K562 (cell line): ENCODE data around the gene APOBEC3G. TPM values are rescaled to one million over a fixed set of nuclear protein-coding genes. Genes with fewer than 3 reads are reported as not detected.

Experiments
- ATAC-seq: fragments of 200-7000 bp; cut with Tn5 transposase; 3 replicates; pipeline ENCODE4 v1.9.1; 2020; ENCODE audit warnings: moderate library complexity
- BruUV-seq: library from RNA; stranded (reverse); fragments of 400-500 nt; replicated peaks from 2 replicates; lab custom pipeline; 2021; lab: Mats Ljungman, UMichigan
- CTCF ChIA-PET: fragments of 300-600 bp; formaldehyde crosslinking; extraction: SDS; loops from one replicate; lab custom pipeline; 2021; ENCODE audit warnings: low intra/inter-chr PET ratio; lab: Yijun Ruan, JAX
- POLR2A ChIA-PET: fragments of 300-600, 350-650 bp; sonication (Branson Sonifier 250); formaldehyde crosslinking; extraction: SDS; loops from one replicate; lab custom pipeline; 2021; ENCODE audit warnings: antibody characterized with exemption, inconsistent platforms; lab: Yijun Ruan, JAX
- DNase-seq, 4 experiments: peaks; one replicate each; pipeline versions ENCODE4 v3.0.0 to v3.0.0-alpha.2; 2011 to 2018; ENCODE audit warnings: low spot score in 3 of 4, mixed read lengths in 3 of 4; ENCODE audit errors: extremely low read depth in 1 of 4
- FAIRE-seq: peaks from 2 replicates; lab custom pipeline; 2011; peaks lifted over from hg19 to GRCh38; lab: Jason Lieb, UNC
- H2AFZ ChIP-seq: 2 replicates; pipeline ENCODE4 v1.6.0; 2011; ENCODE audit warnings: low read depth, low read length, control low read depth, inconsistent platforms
- H3K27ac ChIP-seq: fragments of 200-600 bp; 3 replicates; pipeline ENCODE4 v1.8.0; 2011; ENCODE audit warnings: low read depth, mild to moderate bottlenecking, control low read depth, inconsistent platforms, low read length, moderate library complexity, mixed read lengths; ENCODE audit errors: extremely low read depth
- H3K27me3 ChIP-seq, 2 experiments: fragments of 300-600 bp in 1 of 2; 2 replicates in 1 of 2; 3 replicates in 1 of 2; pipeline versions ENCODE4 v1.6.0 to v1.8.0; 2011; ENCODE audit warnings: inconsistent platforms in 2 of 2, low read length in 2 of 2, mild to moderate bottlenecking in 1 of 2, mixed read lengths in 1 of 2, moderate library complexity in 1 of 2; ENCODE audit not compliant: control insufficient read depth in 2 of 2, insufficient read depth in 2 of 2
- H3K36me3 ChIP-seq: fragments of 300-600 bp; 3 replicates; pipeline ENCODE4 v1.8.0; 2011; ENCODE audit warnings: mild to moderate bottlenecking, low read length, inconsistent platforms; ENCODE audit not compliant: control insufficient read depth, insufficient read depth
- H3K4me1 ChIP-seq, 2 experiments: fragments of 200-600 bp in 1 of 2; replicated peaks in 1 of 2; 2 replicates in 1 of 2; 3 replicates in 1 of 2; pipeline versions ENCODE4 v1.5.1 to v1.8.0; 2011; ENCODE audit warnings: inconsistent platforms in 2 of 2, low read length in 2 of 2, mild to moderate bottlenecking in 1 of 2, mixed read lengths in 1 of 2, moderate library complexity in 1 of 2; ENCODE audit not compliant: control insufficient read depth in 2 of 2, insufficient read depth in 2 of 2
- H3K4me2 ChIP-seq: 2 replicates; pipeline ENCODE4 v1.6.1; 2011; ENCODE audit warnings: low read length, control low read depth, inconsistent platforms, mixed read lengths; ENCODE audit not compliant: insufficient read depth
- H3K4me3 ChIP-seq: fragments of 200-600 bp; sonication (generic), shearing (Covaris generic); 2 replicates; pipeline ENCODE4 v1.5.1; 2016; ENCODE audit warnings: control low read depth, inconsistent platforms
- H3K79me2 ChIP-seq: fragments of 200-600 bp; 3 replicates; pipeline ENCODE4 v1.8.0; 2011; ENCODE audit warnings: low read length, inconsistent platforms; ENCODE audit not compliant: control insufficient read depth, insufficient read depth
- H3K9ac ChIP-seq, 2 experiments: 2 replicates each; pipeline versions ENCODE4 v1.6.0 to v1.6.1; 2011; ENCODE audit warnings: low read depth in 2 of 2, low read length in 2 of 2, control low read depth in 1 of 2, inconsistent platforms in 1 of 2, mild to moderate bottlenecking in 1 of 2, mixed read lengths in 1 of 2; ENCODE audit not compliant: insufficient read depth in 1 of 2
- H3K9me1 ChIP-seq: one replicate; pipeline ENCODE4 v1.6.0; 2011; ENCODE audit warnings: inconsistent platforms, mild to moderate bottlenecking, low read length, moderate library complexity; ENCODE audit not compliant: control insufficient read depth, insufficient read depth
- H3K9me3 ChIP-seq: replicated peaks from 2 replicates; pipeline ENCODE4 v1.5.1; 2011; ENCODE audit warnings: low read depth, low read length, inconsistent platforms; ENCODE audit not compliant: control insufficient read depth, insufficient read depth
- H4K20me1 ChIP-seq: replicated peaks from 2 replicates; pipeline ENCODE4 v1.6.1; 2011; ENCODE audit warnings: low read length, inconsistent platforms, mixed read lengths; ENCODE audit not compliant: control insufficient read depth, insufficient read depth
- PHB ChIP-seq: fragments of 250-450 bp; sonication (Bioruptor Pico); IDR thresholded peaks from 2 replicates; pipeline ENCODE4 v1.5.0; 2021
- STAT5A ChIP-seq: IDR thresholded peaks from 2 replicates; pipeline ENCODE4 v1.6.1; 2012; ENCODE audit warnings: low read length, inconsistent platforms, borderline replicate concordance
- THAP12 ChIP-seq: fragments of 250-450 bp; sonication (Bioruptor Pico); IDR thresholded peaks from 2 replicates; pipeline ENCODE4 v1.9.0; 2021; ENCODE audit warnings: mild to moderate bottlenecking, inconsistent platforms
- ZNF253 ChIP-seq: fragments of 250-450 bp; sonication (Bioruptor Pico); conservative IDR thresholded peaks from 2 replicates; pipeline ENCODE4 v1.6.1; 2021; ENCODE audit warnings: mild to moderate bottlenecking
- WGBS: fragments of 100-300 bp; shearing (Covaris generic); methylation state at CpG from one replicate; pipeline ENCODE4 v1.1.6; 2016; ENCODE audit warnings: low coverage, mixed read lengths; ENCODE audit not compliant: insufficient coverage; ENCODE audit errors: missing lambda C conversion rate; 5-methylcytosine and 5-hydroxymethylcytosine counted together
- in situ Hi-C: fragments of 300-500 bp; cut with MboI; formaldehyde crosslinking; loops from 4 replicates; pipeline ENCODE4 v1.15.0; 2018; ENCODE audit warnings: inconsistent platforms, mixed read lengths
- intact Hi-C: fragments of 100-400 bp; cut with micrococcal nuclease; formaldehyde crosslinking; loops from 2 replicates; pipeline ENCODE4 v1.14.2; 2022
- polyA plus RNA-seq, 8 experiments: library from polyadenylated mRNA; depleted of rRNA in 4 of 8; stranded (reverse) in 5 of 8; unstranded in 3 of 8; fragments of >200 nt; fragmentation: Nextera tagmentation in 2 of 8; fragmentation: Illumina TruSeq in 1 of 8; extraction: Ambion mirVana in 2 of 8; extraction: Trizol in 1 of 8; gene quantifications; 2 replicates each; pipeline versions ENCODE4 v1.2.1 to v1.2.3, GENCODE V29; 2011 to 2014; ENCODE audit warnings: inconsistent platforms in 1 of 8, missing spikeins in 1 of 8
- total RNA-seq, 7 experiments: library from RNA; depleted of rRNA in 6 of 7; stranded (reverse); fragments of >200 nt in 6 of 7; fragmentation: Illumina TruSeq in 2 of 7; extraction: Trizol in 2 of 7; gene quantifications; 2 replicates each; pipeline versions ENCODE4 v1.2.1 to v1.2.3, GENCODE V29; 2011 to 2021; ENCODE audit warnings: low replicate concordance in 1 of 7
- TF ChIP-seq, protein P1 (sequence below): fragments of 250-450 bp; sonication (Bioruptor Pico); IDR thresholded peaks from 2 replicates; pipeline ENCODE4 v1.8.0; 2021; ENCODE audit warnings: moderate library complexity, mild to moderate bottlenecking, inconsistent platforms

The APOBEC3G gene
- total and polyA plus RNA-seq, 9 of the 15 experiments (the other 6 are each of a cell fraction or from before 2014, with no cell fraction given) = 5.2 to 20.8 (median 11.4) TPM

DNA sequence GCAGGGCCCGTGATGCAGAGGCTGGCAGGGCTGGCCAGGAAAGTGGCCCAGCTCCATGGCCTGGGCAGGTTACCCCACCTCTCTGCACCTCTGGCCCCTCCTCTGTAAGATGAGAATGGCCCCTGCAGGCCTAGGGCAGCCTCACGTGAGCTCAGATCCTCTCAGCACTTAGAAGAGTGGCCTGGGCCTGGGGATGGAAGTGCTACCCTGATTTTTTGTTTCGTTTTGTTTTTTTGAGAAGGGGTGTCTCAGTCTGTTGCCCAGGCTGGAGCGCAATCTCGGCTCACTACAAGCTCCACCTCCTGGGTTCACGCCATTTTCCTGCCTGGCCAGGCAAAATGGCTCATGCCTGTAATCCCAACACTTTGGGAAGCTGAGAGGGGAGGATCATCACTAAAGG is 21.0 kb downstream of the APOBEC3G start:
- no peaks in the 10 kb centered on the region for H3K27me3 ChIP-seq
- TF ChIP-seq, protein P1, sequence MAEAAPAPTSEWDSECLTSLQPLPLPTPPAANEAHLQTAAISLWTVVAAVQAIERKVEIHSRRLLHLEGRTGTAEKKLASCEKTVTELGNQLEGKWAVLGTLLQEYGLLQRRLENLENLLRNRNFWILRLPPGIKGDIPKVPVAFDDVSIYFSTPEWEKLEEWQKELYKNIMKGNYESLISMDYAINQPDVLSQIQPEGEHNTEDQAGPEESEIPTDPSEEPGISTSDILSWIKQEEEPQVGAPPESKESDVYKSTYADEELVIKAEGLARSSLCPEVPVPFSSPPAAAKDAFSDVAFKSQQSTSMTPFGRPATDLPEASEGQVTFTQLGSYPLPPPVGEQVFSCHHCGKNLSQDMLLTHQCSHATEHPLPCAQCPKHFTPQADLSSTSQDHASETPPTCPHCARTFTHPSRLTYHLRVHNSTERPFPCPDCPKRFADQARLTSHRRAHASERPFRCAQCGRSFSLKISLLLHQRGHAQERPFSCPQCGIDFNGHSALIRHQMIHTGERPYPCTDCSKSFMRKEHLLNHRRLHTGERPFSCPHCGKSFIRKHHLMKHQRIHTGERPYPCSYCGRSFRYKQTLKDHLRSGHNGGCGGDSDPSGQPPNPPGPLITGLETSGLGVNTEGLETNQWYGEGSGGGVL = no peak
- TF ChIP-seq PHB (CRISPR knock-in tag) (no peak), STAT5A (no peak), THAP12 (CRISPR knock-in tag) (no peak), ZNF253 (no peak)
- no peaks in the 10 kb centered on the region for H3K36me3 ChIP-seq
- intact Hi-C loops = no loop called here
- no peaks in the 10 kb centered on the region for H4K20me1 ChIP-seq
- no peak for ATAC-seq
- H3K9ac ChIP-seq = no peak overlapping the region
- H3K9me3 ChIP-seq = no peaks in the 10 kb centered on the region
- H3K4me1 ChIP-seq = peaks cover 6 to 15% of the 10 kb centered on the region in 2 experiments; a peak in 4 of 5 replicates
- in situ Hi-C loops = no loop called here
- no peak overlapping the region for H3K4me2 ChIP-seq
- no TSS peak for BruUV-seq
- ChIA-PET CTCF (no interaction called here), POLR2A (no interaction called here)
- no peak overlapping the region for H3K4me3 ChIP-seq
- FAIRE-seq = no peak
- WGBS = 45% methylated on average over 5 of the region's 6 CpGs
- H3K79me2 ChIP-seq = no peaks in the 10 kb centered on the region
- no peaks in the 10 kb centered on the region for H3K9me1 ChIP-seq
- no peak overlapping the region for H2AFZ ChIP-seq
- H3K27ac ChIP-seq = no peak overlapping the region
- no peak for DNase-seq
